Panc1 (cell line): ENCODE measurements around the gene CD207. TPM values are rescaled to one million over a fixed set of nuclear protein-coding genes. Genes with fewer than 3 reads are reported as not detected.

Experiments
- ATAC-seq: fragments of 200-7000 bp; cut with Tn5 transposase; 2 replicates; pipeline ENCODE4 v1.9.1; 2020; ENCODE audit warnings: mild to moderate bottlenecking, moderate library complexity
- BruUV-seq: library from RNA; stranded (reverse); fragments of 400-500 nt; replicated peaks from 2 replicates; lab custom pipeline; 2021; lab: Mats Ljungman, UMichigan
- CTCF ChIA-PET: fragments of 300-600 bp; sonication (Branson Sonifier 250); formaldehyde crosslinking; loops from one replicate; lab custom pipeline; 2022; ENCODE audit warnings: antibody characterized with exemption; lab: Charles Lee
- POLR2A ChIA-PET: fragments of 300-600 bp; sonication (Branson Sonifier 250); formaldehyde crosslinking; loops from one replicate; lab custom pipeline; 2022; ENCODE audit warnings: antibody characterized with exemption; lab: Charles Lee
- DNase-seq: peaks from one replicate; pipeline ENCODE4 v3.0.0-alpha.2; 2010; ENCODE audit warnings: low read depth, low spot score
- H3K27ac ChIP-seq: 2 replicates; pipeline ENCODE4 v1.5.1; 2011; ENCODE audit warnings: mild to moderate bottlenecking, low read length, inconsistent platforms
- H3K27me3 ChIP-seq: fragments of 200-500 bp; sonication (Bioruptor generic); 2 replicates; pipeline ENCODE4 v1.6.0; 2014; ENCODE audit warnings: low read length, inconsistent platforms; ENCODE audit not compliant: control insufficient read depth, insufficient read depth
- H3K36me3 ChIP-seq: fragments of 200-500 bp; sonication (Bioruptor generic); 2 replicates; pipeline ENCODE4 v1.5.1; 2014; ENCODE audit warnings: inconsistent platforms, mild to moderate bottlenecking, low read length, moderate library complexity; ENCODE audit not compliant: control insufficient read depth, insufficient read depth
- H3K4me1 ChIP-seq: 2 replicates; pipeline ENCODE4 v1.5.1; 2011; ENCODE audit warnings: inconsistent platforms, mild to moderate bottlenecking, low read length, moderate library complexity; ENCODE audit not compliant: control insufficient read depth, insufficient read depth
- H3K4me3 ChIP-seq, 2 experiments: 2 replicates each; pipeline ENCODE4 v1.5.1; 2011 to 2012; ENCODE audit warnings: low read depth in 2 of 2, low read length in 2 of 2, mild to moderate bottlenecking in 2 of 2, inconsistent platforms in 1 of 2, moderate library complexity in 1 of 2
- H3K9me3 ChIP-seq: fragments of 200-500 bp; sonication (Bioruptor generic); 2 replicates; pipeline ENCODE4 v1.5.1; 2014; ENCODE audit warnings: low read depth, mild to moderate bottlenecking, inconsistent platforms, low read length, moderate library complexity; ENCODE audit not compliant: control insufficient read depth, insufficient read depth
- POLR2AphosphoS5 ChIP-seq: IDR thresholded peaks from 2 replicates; pipeline ENCODE4 v1.6.1; 2012; ENCODE audit warnings: mild to moderate bottlenecking, low read depth, low read length, moderate library complexity
- SIN3A ChIP-seq: IDR thresholded peaks from 2 replicates; pipeline ENCODE4 v1.6.1; 2012; ENCODE audit warnings: low read depth, mild to moderate bottlenecking, low read length, moderate library complexity, borderline replicate concordance; ENCODE audit not compliant: insufficient read depth
- TCF7L2 ChIP-seq: IDR thresholded peaks from 2 replicates; pipeline ENCODE4 v1.6.1; 2011; ENCODE audit warnings: mild to moderate bottlenecking, low read depth, low read length, inconsistent platforms
- in situ Hi-C: cut with HindIII; loops from 2 replicates; pipeline ENCODE4 v1.10.0; 2016; ENCODE audit warnings: low sequenced_read_pairs, low pct_unique_long_range_greater_than_20kb
- intact Hi-C: fragments of 100-400 bp; cut with micrococcal nuclease; formaldehyde crosslinking; loops from one replicate; pipeline ENCODE4 v1.10.0; 2022; ENCODE audit not compliant: unreplicated experiment
- total RNA-seq: library from RNA; stranded (reverse); gene quantifications from one replicate; pipeline ENCODE4 v1.2.1, GENCODE V29; 2021; ENCODE audit not compliant: unreplicated experiment
- TF ChIP-seq, protein P1 (sequence below), 2 experiments: IDR thresholded peaks; 2 replicates each; pipeline ENCODE4 v1.6.1; 2011 to 2012; ENCODE audit warnings: low read depth in 2 of 2, control low read depth in 1 of 2, low read length in 1 of 2, mild to moderate bottlenecking in 1 of 2, moderate library complexity in 1 of 2; ENCODE audit not compliant: insufficient read depth in 1 of 2
- TF ChIP-seq, protein P2 (sequence below): fragments of 450-650 bp; IDR thresholded peaks from 2 replicates; pipeline ENCODE4 v1.5.1; 2017; ENCODE audit warnings: mild to moderate bottlenecking

Gene CD207
- total RNA-seq, 1 experiment from 2014 or later, result not detected

DNA sequence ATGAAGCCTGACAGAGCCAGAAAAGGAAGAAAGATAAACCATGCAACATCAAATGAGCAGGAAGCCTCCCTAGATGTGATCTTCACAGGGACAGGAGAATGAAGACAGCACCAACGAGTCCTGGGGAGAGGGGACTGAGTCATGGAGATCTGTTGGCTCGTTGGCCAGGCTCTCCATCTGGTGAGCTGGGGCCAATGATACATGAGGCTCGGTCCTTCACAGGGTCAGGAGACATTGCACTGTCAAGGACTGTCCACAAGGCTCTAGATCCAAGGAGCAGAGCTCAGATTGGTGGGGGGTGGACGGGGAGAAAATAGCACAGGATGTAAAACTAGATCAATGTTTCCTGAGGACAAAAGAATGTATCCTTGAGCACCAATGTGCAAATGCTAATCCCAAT is 735 bp downstream of the CD207 start:
- Histone ChIP-seq H3K9me3 (no peaks in the 10 kb centered on the region), H3K36me3 (no peaks in the 10 kb centered on the region), H3K4me3 (no peak overlapping the region), H3K27ac (no peak overlapping the region), H3K4me1 (no peaks in the 10 kb centered on the region), H3K27me3 (peaks cover 2% of the 10 kb centered on the region; the same call in 1 of the 2 replicates)
- ChIA-PET POLR2A (no interaction called here), CTCF (no interaction called here)
- no TSS peak for BruUV-seq
- in situ Hi-C loops (no loop called here), intact Hi-C loops (no loop called here)
- no peak for TF ChIP-seq SIN3A
- ATAC-seq (no peak), DNase-seq (no peak)

DNA sequence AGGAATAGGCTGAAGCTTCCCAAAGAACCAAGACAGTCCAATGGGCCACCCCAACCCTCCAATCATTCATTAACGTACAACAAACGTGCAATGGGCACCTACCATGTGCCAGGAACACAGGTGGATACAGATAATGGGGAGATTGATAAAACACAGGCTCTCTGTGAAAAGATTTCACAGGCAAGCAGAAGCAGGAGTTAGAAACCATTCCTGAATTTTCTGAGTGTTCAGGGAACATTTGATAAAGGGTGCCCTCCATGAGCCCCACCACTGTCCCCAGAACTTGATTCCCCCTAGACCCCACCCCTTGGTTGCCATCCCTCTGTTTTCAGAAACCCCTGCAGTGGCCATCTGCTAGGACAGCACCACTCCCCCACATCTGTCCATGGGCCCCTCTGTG is 1.5 kb downstream of the CD207 start:
- H3K9me3 ChIP-seq, result no peaks in the 10 kb centered on the region
- no peaks in the 10 kb centered on the region for H3K36me3 ChIP-seq
- H3K27ac ChIP-seq, result no peak overlapping the region
- no peaks in the 10 kb centered on the region for H3K4me1 ChIP-seq
- intact Hi-C loops, result no loop called here
- H3K4me3 ChIP-seq, result no peak overlapping the region
- TF ChIP-seq SIN3A (no peak), POLR2AphosphoS5 (no peak), TCF7L2 (no peak)
- TF ChIP-seq, protein P1, sequence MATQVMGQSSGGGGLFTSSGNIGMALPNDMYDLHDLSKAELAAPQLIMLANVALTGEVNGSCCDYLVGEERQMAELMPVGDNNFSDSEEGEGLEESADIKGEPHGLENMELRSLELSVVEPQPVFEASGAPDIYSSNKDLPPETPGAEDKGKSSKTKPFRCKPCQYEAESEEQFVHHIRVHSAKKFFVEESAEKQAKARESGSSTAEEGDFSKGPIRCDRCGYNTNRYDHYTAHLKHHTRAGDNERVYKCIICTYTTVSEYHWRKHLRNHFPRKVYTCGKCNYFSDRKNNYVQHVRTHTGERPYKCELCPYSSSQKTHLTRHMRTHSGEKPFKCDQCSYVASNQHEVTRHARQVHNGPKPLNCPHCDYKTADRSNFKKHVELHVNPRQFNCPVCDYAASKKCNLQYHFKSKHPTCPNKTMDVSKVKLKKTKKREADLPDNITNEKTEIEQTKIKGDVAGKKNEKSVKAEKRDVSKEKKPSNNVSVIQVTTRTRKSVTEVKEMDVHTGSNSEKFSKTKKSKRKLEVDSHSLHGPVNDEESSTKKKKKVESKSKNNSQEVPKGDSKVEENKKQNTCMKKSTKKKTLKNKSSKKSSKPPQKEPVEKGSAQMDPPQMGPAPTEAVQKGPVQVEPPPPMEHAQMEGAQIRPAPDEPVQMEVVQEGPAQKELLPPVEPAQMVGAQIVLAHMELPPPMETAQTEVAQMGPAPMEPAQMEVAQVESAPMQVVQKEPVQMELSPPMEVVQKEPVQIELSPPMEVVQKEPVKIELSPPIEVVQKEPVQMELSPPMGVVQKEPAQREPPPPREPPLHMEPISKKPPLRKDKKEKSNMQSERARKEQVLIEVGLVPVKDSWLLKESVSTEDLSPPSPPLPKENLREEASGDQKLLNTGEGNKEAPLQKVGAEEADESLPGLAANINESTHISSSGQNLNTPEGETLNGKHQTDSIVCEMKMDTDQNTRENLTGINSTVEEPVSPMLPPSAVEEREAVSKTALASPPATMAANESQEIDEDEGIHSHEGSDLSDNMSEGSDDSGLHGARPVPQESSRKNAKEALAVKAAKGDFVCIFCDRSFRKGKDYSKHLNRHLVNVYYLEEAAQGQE (IDR thresholded peaks at IDR 0.05; ENCODE audit: insufficient read depth in 1 of 2, low read depth in 2 of 2, low read length in 1 of 2), result no peak
- TF ChIP-seq, protein P2, sequence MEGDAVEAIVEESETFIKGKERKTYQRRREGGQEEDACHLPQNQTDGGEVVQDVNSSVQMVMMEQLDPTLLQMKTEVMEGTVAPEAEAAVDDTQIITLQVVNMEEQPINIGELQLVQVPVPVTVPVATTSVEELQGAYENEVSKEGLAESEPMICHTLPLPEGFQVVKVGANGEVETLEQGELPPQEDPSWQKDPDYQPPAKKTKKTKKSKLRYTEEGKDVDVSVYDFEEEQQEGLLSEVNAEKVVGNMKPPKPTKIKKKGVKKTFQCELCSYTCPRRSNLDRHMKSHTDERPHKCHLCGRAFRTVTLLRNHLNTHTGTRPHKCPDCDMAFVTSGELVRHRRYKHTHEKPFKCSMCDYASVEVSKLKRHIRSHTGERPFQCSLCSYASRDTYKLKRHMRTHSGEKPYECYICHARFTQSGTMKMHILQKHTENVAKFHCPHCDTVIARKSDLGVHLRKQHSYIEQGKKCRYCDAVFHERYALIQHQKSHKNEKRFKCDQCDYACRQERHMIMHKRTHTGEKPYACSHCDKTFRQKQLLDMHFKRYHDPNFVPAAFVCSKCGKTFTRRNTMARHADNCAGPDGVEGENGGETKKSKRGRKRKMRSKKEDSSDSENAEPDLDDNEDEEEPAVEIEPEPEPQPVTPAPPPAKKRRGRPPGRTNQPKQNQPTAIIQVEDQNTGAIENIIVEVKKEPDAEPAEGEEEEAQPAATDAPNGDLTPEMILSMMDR, result no peak
- DNase-seq (no peak), ATAC-seq (no peak)
- in situ Hi-C loops, result no loop called here
- H3K27me3 ChIP-seq, result peaks cover 2% of the 10 kb centered on the region; the same call in 1 of the 2 replicates
- no TSS peak for BruUV-seq
- CTCF ChIA-PET, result no interaction called here
- POLR2A ChIA-PET, result no interaction called here

DNA sequence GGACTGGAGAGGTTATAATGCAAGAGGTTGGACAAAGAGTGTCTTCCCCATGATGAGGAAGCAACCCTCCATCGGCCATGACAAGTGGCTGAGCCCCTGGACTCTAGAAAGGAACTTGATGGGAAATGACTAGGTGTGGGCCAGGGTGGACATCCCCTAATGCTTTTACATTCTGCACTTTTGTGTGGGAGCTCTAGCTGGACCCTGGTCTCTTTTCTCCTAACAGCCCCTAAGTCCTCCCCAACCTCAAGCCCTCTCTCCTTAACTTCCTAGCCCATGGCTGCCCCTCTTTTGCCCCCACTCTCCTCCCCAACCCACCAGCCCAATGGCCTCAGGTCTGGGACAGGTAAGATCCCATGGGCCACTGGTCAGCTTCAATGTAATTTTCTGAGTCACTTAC is 2.4 kb downstream of the CD207 start:
- TF ChIP-seq, protein P1 (IDR thresholded peaks at IDR 0.05; ENCODE audit: insufficient read depth in 1 of 2, low read depth in 2 of 2, low read length in 1 of 2), result no peak
- TF ChIP-seq TCF7L2 (no peak), SIN3A (no peak), POLR2AphosphoS5 (no peak)
- TF ChIP-seq, protein P2, result no peak
- H3K4me1 ChIP-seq, result no peaks in the 10 kb centered on the region
- BruUV-seq, result no TSS peak
- DNase-seq (no peak), ATAC-seq (no peak)
- POLR2A ChIA-PET, result no interaction called here
- peaks cover 2% of the 10 kb centered on the region; the same call in 1 of the 2 replicates for H3K27me3 ChIP-seq
- in situ Hi-C loops, result no loop called here
- no peak overlapping the region for H3K4me3 ChIP-seq
- no peaks in the 10 kb centered on the region for H3K36me3 ChIP-seq
- CTCF ChIA-PET, result no interaction called here
- intact Hi-C loops, result no loop called here
- H3K9me3 ChIP-seq, result no peaks in the 10 kb centered on the region
- no peak overlapping the region for H3K27ac ChIP-seq
